HCT116 (cell line): Measurements from ENCODE around the gene STX10.

Experiments used
- CTCF ChIP-seq, 3 experiments: fragments of 200-600 bp in 1 of 3; sonication (generic) in 1 of 3; IDR thresholded peaks in 2 of 3; conservative IDR thresholded peaks in 1 of 3; 2 replicates each; pipeline ENCODE4 v1.5.1; 2012 to 2017; ENCODE audit warnings: low read depth in 2 of 3, low read length in 2 of 3, antibody characterized with exemption in 1 of 3, borderline replicate concordance in 1 of 3, control low read depth in 1 of 3, mild to moderate bottlenecking in 1 of 3, mixed read lengths in 1 of 3, mixed run types in 1 of 3, moderate library complexity in 1 of 3; ENCODE audit not compliant: insufficient read depth in 1 of 3
- EGR1 ChIP-seq: IDR thresholded peaks from 2 replicates; pipeline ENCODE4 v1.6.1; 2012; ENCODE audit warnings: low read depth
- ELF1 ChIP-seq: IDR thresholded peaks from 2 replicates; pipeline ENCODE4 v1.6.1; 2012; ENCODE audit warnings: low read depth, borderline replicate concordance
- POLR2A ChIP-seq: IDR thresholded peaks from 2 replicates; pipeline ENCODE4 v1.7.0; 2011; ENCODE audit warnings: borderline replicate concordance; ENCODE audit not compliant: insufficient read depth, insufficient read length; ENCODE audit errors: extremely low read depth
- POLR2AphosphoS5 ChIP-seq: IDR thresholded peaks from 2 replicates; pipeline ENCODE4 v1.6.1; 2011; ENCODE audit warnings: mild to moderate bottlenecking, low read depth, low read length, moderate library complexity
- REST ChIP-seq: IDR thresholded peaks from 2 replicates; pipeline ENCODE4 v1.6.1; 2012; ENCODE audit warnings: low read depth

- TF ChIP-seq REST (no peak), CTCF (IDR thresholded peaks at IDR 0.05 in 2 of 3, conservative IDR thresholded peaks at IDR 0.05 in 1 of 3; ENCODE audit: borderline replicate concordance in 1 of 3, insufficient read depth in 1 of 3, low read depth in 2 of 3, low read length in 2 of 3) (no peak), EGR1 (no peak), POLR2AphosphoS5 (peak; percentile 52; the same call in 1 of the 2 replicates), ELF1 (no peak), POLR2A (no peak)
Observed at GRCh38 chr19:13150931-13151604, 893 bp upstream of the STX10 start.
